ENCODE data around the gene ARSI. TPM values are rescaled to one million over a fixed set of nuclear protein-coding genes. Genes with fewer than 3 reads are reported as not detected.

Gene ARSI
- total and polyA plus RNA-seq, 5 donors from 2014 or later: not detected

DNA sequence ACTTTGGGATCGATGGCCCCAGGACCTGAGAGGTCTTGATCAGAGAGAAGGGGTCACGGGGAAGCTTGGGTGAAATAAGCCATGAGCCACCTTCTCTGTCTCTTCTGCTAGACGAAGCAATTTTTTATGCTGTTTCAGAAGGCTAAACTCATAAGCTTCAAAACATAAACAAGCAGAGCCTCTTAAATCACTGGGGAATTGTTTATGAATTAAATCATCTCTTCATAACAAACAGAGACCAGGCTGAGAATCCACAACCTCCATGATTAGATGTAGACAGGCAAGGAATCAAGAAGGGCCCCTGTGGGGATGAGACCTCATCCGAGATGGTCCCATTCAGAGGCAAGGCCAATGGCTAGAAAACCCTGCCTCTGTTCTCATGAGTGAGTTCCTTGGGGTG, 33.1 kb upstream of the ARSI start:
- Histone ChIP-seq H3K4me3 (ENCODE audit: low read depth, low read length) (no peak overlapping the region), H3K27me3 (ENCODE audit: control insufficient read depth, insufficient read depth, low read length) (no peaks in the 10 kb centered on the region), H3K4me1 (ENCODE audit: control insufficient read depth, insufficient read depth, low read length, poor library complexity, severe bottlenecking) (no peaks in the 10 kb centered on the region), H3K9me3 (ENCODE audit: control insufficient read depth in 2 of 2, low read length in 2 of 2) (no peaks in the 10 kb centered on the region), H3K36me3 (ENCODE audit: control insufficient read depth, insufficient read depth, low read length) (no peaks in the 10 kb centered on the region), H3K27ac (ENCODE audit: insufficient read depth, low read length, poor library complexity, severe bottlenecking) (no peak overlapping the region)
- Mint-ChIP-seq H3K27ac (no peak overlapping the region), H3K4me1 (no peaks in the 10 kb centered on the region), H3K9me3 (peaks cover 0 to 1% (median 0%) of the 10 kb centered on the region in 7 donors), H3K4me3 (no peak overlapping the region), H3K27me3 (peaks cover 5% of the 10 kb centered on the region), H3K36me3 (no peaks in the 10 kb centered on the region)
- DNase-seq (no peak), ATAC-seq (ENCODE audit: low read depth in 2 of 2) (no peak)

- H3K27ac ChIP-seq (ENCODE audit: insufficient read depth, low read length, poor library complexity, severe bottlenecking): no peak overlapping the region
- no peaks in the 10 kb centered on the region for H3K4me1 Mint-ChIP-seq
- no peaks in the 10 kb centered on the region for H3K9me3 ChIP-seq (ENCODE audit: control insufficient read depth in 2 of 2, low read length in 2 of 2)
- H3K4me3 Mint-ChIP-seq: no peak overlapping the region
- ATAC-seq (ENCODE audit: low read depth in 2 of 2): no peak
- peaks cover 5% of the 10 kb centered on the region for H3K27me3 Mint-ChIP-seq
- no peak overlapping the region for H3K4me3 ChIP-seq (ENCODE audit: low read depth, low read length)
- H3K27me3 ChIP-seq (ENCODE audit: control insufficient read depth, insufficient read depth, low read length): no peaks in the 10 kb centered on the region
- no peaks in the 10 kb centered on the region for H3K9me3 Mint-ChIP-seq
- no peak for DNase-seq
- H3K36me3 ChIP-seq (ENCODE audit: control insufficient read depth, insufficient read depth, low read length): no peaks in the 10 kb centered on the region
- peaks cover 3% of the 10 kb centered on the region for H3K36me3 Mint-ChIP-seq
- H3K27ac Mint-ChIP-seq: no peak overlapping the region
- no peaks in the 10 kb centered on the region for H3K4me1 ChIP-seq (ENCODE audit: control insufficient read depth, insufficient read depth, low read length, poor library complexity, severe bottlenecking)
Measured at GRCh38 chr5:150333400-150333799, 30.7 kb upstream of the ARSI start.

GRCh38 chr5:150329881-150330876, 27.5 kb upstream of the ARSI start:
- Histone ChIP-seq H3K27ac (ENCODE audit: insufficient read depth, low read length, poor library complexity, severe bottlenecking) (no peak overlapping the region), H3K9me3 (ENCODE audit: control insufficient read depth in 2 of 2, low read length in 2 of 2) (no peaks in the 10 kb centered on the region), H3K27me3 (ENCODE audit: control insufficient read depth, insufficient read depth, low read length) (no peaks in the 10 kb centered on the region), H3K4me3 (ENCODE audit: low read depth, low read length) (no peak overlapping the region), H3K4me1 (ENCODE audit: control insufficient read depth, insufficient read depth, low read length, poor library complexity, severe bottlenecking) (no peaks in the 10 kb centered on the region), H3K36me3 (ENCODE audit: control insufficient read depth, insufficient read depth, low read length) (no peaks in the 10 kb centered on the region)
- Mint-ChIP-seq H3K4me1 (no peaks in the 10 kb centered on the region), H3K36me3 (peaks cover 3% of the 10 kb centered on the region), H3K9me3 (no peaks in the 10 kb centered on the region), H3K4me3 (no peak overlapping the region), H3K27ac (no peak overlapping the region), H3K27me3 (peaks cover 6% of the 10 kb centered on the region)
- no peak for ATAC-seq (ENCODE audit: low read depth in 2 of 2)
- DNase-seq: no peak

DNA sequence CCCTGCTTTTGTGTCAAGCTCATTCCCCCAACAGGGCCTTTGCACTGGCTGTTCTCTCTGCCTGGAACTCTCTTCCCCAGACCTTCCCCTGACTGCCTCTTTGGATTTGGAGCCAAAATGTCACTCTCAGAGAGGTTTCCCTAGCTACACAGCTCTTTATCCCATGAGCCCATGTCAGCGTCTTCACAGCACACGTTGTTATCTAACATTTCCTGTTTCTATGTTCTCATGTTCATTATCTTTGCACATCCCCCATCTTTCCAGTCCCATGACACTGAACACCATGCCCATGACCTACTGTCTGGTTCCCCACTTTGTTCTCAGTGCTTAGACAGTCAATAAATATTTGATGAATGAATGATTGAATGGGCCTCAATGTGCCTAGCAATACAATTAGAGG, 26.3 kb upstream of the ARSI start:
- H3K9me3 Mint-ChIP-seq: no peaks in the 10 kb centered on the region
- ATAC-seq (ENCODE audit: low read depth in 2 of 2): no peak
- H3K27ac ChIP-seq (ENCODE audit: insufficient read depth, low read length, poor library complexity, severe bottlenecking): no peak overlapping the region
- H3K27me3 ChIP-seq (ENCODE audit: control insufficient read depth, insufficient read depth, low read length): no peaks in the 10 kb centered on the region
- no peaks in the 10 kb centered on the region for H3K9me3 ChIP-seq (ENCODE audit: control insufficient read depth in 2 of 2, low read length in 2 of 2)
- peaks cover 6% of the 10 kb centered on the region for H3K27me3 Mint-ChIP-seq
- no peaks in the 10 kb centered on the region for H3K36me3 ChIP-seq (ENCODE audit: control insufficient read depth, insufficient read depth, low read length)
- H3K27ac Mint-ChIP-seq: no peak overlapping the region
- DNase-seq: no peak
- no peaks in the 10 kb centered on the region for H3K4me1 Mint-ChIP-seq
- no peak overlapping the region for H3K4me3 Mint-ChIP-seq
- H3K36me3 Mint-ChIP-seq: peaks cover 3% of the 10 kb centered on the region
- H3K4me3 ChIP-seq (ENCODE audit: low read depth, low read length): no peak overlapping the region
- H3K4me1 ChIP-seq (ENCODE audit: control insufficient read depth, insufficient read depth, low read length, poor library complexity, severe bottlenecking): no peaks in the 10 kb centered on the region

- Mint-ChIP-seq H3K27ac (no peak overlapping the region), H3K36me3 (peaks cover 3% of the 10 kb centered on the region), H3K9me3 (no peaks in the 10 kb centered on the region), H3K4me1 (no peaks in the 10 kb centered on the region), H3K27me3 (peaks cover 10% of the 10 kb centered on the region), H3K4me3 (no peak overlapping the region)
- H3K36me3 ChIP-seq (ENCODE audit: control insufficient read depth, insufficient read depth, low read length): no peaks in the 10 kb centered on the region
- no peak overlapping the region for H3K4me3 ChIP-seq (ENCODE audit: low read depth, low read length)
- DNase-seq: no peak
- no peaks in the 10 kb centered on the region for H3K27me3 ChIP-seq (ENCODE audit: control insufficient read depth, insufficient read depth, low read length)
- no peak for ATAC-seq (ENCODE audit: low read depth in 2 of 2)
- H3K27ac ChIP-seq (ENCODE audit: insufficient read depth, low read length, poor library complexity, severe bottlenecking): no peak overlapping the region
- H3K4me1 ChIP-seq (ENCODE audit: control insufficient read depth, insufficient read depth, low read length, poor library complexity, severe bottlenecking): no peaks in the 10 kb centered on the region
- H3K9me3 ChIP-seq (ENCODE audit: control insufficient read depth in 2 of 2, low read length in 2 of 2): no peaks in the 10 kb centered on the region
Measured at GRCh38 chr5:150328515-150328914, 25.8 kb upstream of the ARSI start.

DNA sequence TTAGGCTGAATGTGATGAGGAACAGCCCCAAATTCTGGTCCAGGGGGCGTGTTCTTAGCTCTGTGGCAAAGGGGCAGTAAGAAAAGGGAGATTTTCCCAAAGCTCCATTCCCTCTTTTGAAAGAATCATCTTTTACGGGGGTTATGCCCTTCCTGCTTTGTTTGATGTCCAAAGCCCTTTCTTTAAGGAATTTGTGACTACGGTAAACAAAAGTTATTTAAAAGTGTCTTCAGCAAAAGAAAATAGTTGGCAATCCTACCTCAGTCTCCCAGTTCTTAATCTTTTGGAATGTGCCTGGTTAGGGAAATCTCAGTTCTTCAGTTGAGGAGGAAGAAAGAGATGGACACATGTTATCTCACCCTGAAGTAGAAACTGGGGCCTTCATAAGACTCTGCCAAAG, 24.4 kb upstream of the ARSI start:
- Histone ChIP-seq H3K9me3 (ENCODE audit: control insufficient read depth in 2 of 2, low read length in 2 of 2) (no peaks in the 10 kb centered on the region), H3K36me3 (ENCODE audit: control insufficient read depth, insufficient read depth, low read length) (no peaks in the 10 kb centered on the region), H3K4me3 (ENCODE audit: low read depth, low read length) (no peak overlapping the region), H3K4me1 (ENCODE audit: control insufficient read depth, insufficient read depth, low read length, poor library complexity, severe bottlenecking) (no peaks in the 10 kb centered on the region), H3K27ac (ENCODE audit: insufficient read depth, low read length, poor library complexity, severe bottlenecking) (no peak overlapping the region), H3K27me3 (ENCODE audit: control insufficient read depth, insufficient read depth, low read length) (no peaks in the 10 kb centered on the region)
- ATAC-seq (ENCODE audit: low read depth in 2 of 2) (no peak), DNase-seq (no peak)
- Mint-ChIP-seq H3K36me3 (peaks cover 3% of the 10 kb centered on the region), H3K27me3 (peaks cover 16% of the 10 kb centered on the region), H3K9me3 (no peaks in the 10 kb centered on the region), H3K4me1 (no peaks in the 10 kb centered on the region), H3K27ac (no peak overlapping the region), H3K4me3 (no peak overlapping the region)

DNA sequence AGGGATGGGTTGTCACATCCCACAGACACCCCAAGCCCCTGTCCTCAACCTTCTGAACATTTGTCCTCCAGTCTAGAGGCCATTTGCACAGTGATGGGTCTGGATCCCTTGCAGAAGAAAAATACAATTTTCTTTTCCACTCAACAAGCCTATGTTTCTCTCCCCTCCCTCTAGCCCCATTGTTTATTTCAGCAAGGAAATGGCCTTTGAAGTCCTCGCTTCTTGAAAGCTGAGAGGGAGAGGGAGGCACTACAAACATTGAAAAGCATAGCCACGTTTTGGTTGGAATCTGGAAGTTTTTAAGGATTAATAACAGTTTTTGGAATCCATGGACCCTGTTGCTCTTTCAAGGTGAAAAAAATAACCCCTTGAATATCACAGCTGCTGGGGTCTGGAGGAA, 24.0 kb upstream of the ARSI start:
- no peaks in the 10 kb centered on the region for H3K4me1 Mint-ChIP-seq
- no peaks in the 10 kb centered on the region for H3K36me3 ChIP-seq (ENCODE audit: control insufficient read depth, insufficient read depth, low read length)
- peaks cover 3% of the 10 kb centered on the region for H3K36me3 Mint-ChIP-seq
- H3K9me3 ChIP-seq (ENCODE audit: control insufficient read depth in 2 of 2, low read length in 2 of 2): no peaks in the 10 kb centered on the region
- no peak overlapping the region for H3K27ac ChIP-seq (ENCODE audit: insufficient read depth, low read length, poor library complexity, severe bottlenecking)
- H3K27me3 ChIP-seq (ENCODE audit: control insufficient read depth, insufficient read depth, low read length): no peaks in the 10 kb centered on the region
- H3K4me3 ChIP-seq (ENCODE audit: low read depth, low read length): no peak overlapping the region
- no peak overlapping the region for H3K27ac Mint-ChIP-seq
- H3K9me3 Mint-ChIP-seq: no peaks in the 10 kb centered on the region
- no peaks in the 10 kb centered on the region for H3K4me1 ChIP-seq (ENCODE audit: control insufficient read depth, insufficient read depth, low read length, poor library complexity, severe bottlenecking)
- H3K4me3 Mint-ChIP-seq: no peak overlapping the region
- DNase-seq (no peak), ATAC-seq (ENCODE audit: low read depth in 2 of 2) (no peak)
- peaks cover 16% of the 10 kb centered on the region for H3K27me3 Mint-ChIP-seq

- no peak overlapping the region for H3K27ac Mint-ChIP-seq
- H3K9me3 Mint-ChIP-seq: peaks cover 0 to 2% (median 0%) of the 10 kb centered on the region in 7 donors
- H3K4me1 ChIP-seq (ENCODE audit: control insufficient read depth, insufficient read depth, low read length, poor library complexity, severe bottlenecking): no peaks in the 10 kb centered on the region
- ATAC-seq (ENCODE audit: low read depth in 2 of 2) (no peak), DNase-seq (no peak)
- H3K27me3 Mint-ChIP-seq: peaks cover 16% of the 10 kb centered on the region
- H3K27me3 ChIP-seq (ENCODE audit: control insufficient read depth, insufficient read depth, low read length): no peaks in the 10 kb centered on the region
- H3K36me3 ChIP-seq (ENCODE audit: control insufficient read depth, insufficient read depth, low read length): no peaks in the 10 kb centered on the region
- no peaks in the 10 kb centered on the region for H3K9me3 ChIP-seq (ENCODE audit: control insufficient read depth in 2 of 2, low read length in 2 of 2)
- H3K27ac ChIP-seq (ENCODE audit: insufficient read depth, low read length, poor library complexity, severe bottlenecking): no peak overlapping the region
- H3K4me3 Mint-ChIP-seq: no peak overlapping the region
- no peak overlapping the region for H3K4me3 ChIP-seq (ENCODE audit: low read depth, low read length)
- H3K4me1 Mint-ChIP-seq: no peaks in the 10 kb centered on the region
- peaks cover 3% of the 10 kb centered on the region for H3K36me3 Mint-ChIP-seq
Measured at GRCh38 chr5:150325426-150325825, 22.7 kb upstream of the ARSI start.
